ENCODE results near the gene FRY.

Gene FRY

DNA sequence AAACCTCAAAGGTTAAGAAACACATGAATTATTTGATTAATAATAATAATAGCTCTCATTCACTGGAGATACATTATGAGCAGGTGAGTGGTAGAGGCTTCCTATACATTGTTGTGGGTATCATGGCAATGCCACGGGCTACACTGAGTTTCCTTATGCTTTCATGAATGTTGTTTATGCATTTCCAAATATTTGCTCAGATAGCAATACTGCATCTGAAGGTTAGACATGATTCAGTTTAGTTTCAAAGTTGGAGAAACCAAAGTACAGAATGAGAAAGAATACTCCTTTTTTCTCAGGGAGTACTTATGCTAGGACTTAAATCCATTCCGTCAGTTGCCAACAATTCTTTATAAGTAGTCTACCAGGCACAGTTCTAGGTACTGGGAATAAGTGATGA is 108.5 kb downstream of the FRY start:
- Mint-ChIP-seq H3K4me3 (no peak overlapping the region), H3K9me3 (no peaks in the 10 kb centered on the region), H3K4me1 (peaks cover 5% of the 10 kb centered on the region), H3K27ac (no peak overlapping the region), H3K36me3 (ENCODE audit: low read depth) (no peaks in the 10 kb centered on the region), H3K27me3 (ENCODE audit: low read depth, poor library complexity) (peaks cover 6% of the 10 kb centered on the region)
- TF ChIP-seq, protein P1, sequence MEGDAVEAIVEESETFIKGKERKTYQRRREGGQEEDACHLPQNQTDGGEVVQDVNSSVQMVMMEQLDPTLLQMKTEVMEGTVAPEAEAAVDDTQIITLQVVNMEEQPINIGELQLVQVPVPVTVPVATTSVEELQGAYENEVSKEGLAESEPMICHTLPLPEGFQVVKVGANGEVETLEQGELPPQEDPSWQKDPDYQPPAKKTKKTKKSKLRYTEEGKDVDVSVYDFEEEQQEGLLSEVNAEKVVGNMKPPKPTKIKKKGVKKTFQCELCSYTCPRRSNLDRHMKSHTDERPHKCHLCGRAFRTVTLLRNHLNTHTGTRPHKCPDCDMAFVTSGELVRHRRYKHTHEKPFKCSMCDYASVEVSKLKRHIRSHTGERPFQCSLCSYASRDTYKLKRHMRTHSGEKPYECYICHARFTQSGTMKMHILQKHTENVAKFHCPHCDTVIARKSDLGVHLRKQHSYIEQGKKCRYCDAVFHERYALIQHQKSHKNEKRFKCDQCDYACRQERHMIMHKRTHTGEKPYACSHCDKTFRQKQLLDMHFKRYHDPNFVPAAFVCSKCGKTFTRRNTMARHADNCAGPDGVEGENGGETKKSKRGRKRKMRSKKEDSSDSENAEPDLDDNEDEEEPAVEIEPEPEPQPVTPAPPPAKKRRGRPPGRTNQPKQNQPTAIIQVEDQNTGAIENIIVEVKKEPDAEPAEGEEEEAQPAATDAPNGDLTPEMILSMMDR (IDR thresholded peaks at IDR 0.05), result no peak
- DNase-seq, result no peak

DNA sequence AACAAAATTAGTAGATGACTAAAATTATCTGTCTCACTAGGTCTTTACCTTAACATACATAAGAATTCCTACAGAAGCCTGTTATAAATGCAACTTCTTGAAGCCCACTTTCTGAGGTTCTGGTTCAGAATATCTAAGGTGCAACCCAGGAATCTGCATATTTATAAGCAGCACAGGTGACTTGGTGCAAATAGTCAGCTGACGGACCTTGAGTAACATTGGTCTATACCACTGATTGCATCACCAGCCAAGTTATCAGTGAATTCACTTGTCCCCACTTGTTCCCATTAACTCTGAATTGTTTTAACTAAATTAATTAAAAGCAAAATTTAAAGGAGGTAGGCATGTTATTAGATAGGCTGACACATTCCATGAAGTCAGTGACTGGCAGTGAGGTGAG is 109.9 kb downstream of the FRY start:
- TF ChIP-seq, protein P1 (IDR thresholded peaks at IDR 0.05), result no peak
- Mint-ChIP-seq H3K27me3 (ENCODE audit: low read depth, poor library complexity) (peaks cover 6% of the 10 kb centered on the region), H3K36me3 (ENCODE audit: low read depth) (no peaks in the 10 kb centered on the region), H3K9me3 (no peaks in the 10 kb centered on the region), H3K27ac (no peak overlapping the region), H3K4me3 (no peak overlapping the region), H3K4me1 (peaks cover 5% of the 10 kb centered on the region)
- DNase-seq, result no peak

DNA sequence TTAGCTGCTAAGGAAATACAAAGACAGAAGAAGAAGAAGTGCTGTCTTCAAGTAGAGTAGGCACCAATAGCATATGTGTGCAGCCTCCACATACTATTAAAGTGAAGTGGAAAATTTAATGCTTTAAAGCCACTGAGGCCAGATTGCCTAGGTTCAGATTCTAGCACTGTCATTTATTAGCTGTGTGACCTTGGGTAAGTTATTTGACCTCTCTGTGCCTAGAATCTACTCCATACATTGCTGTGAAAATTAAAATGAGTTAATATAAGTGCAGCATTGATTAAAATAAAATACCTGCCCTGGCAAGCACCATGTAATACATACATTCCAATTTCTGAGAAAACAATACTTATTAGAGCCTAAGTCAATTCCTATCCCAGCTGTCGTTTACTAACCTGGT is 110.5 kb downstream of the FRY start:
- Mint-ChIP-seq H3K27ac (no peak overlapping the region), H3K36me3 (ENCODE audit: low read depth) (no peaks in the 10 kb centered on the region), H3K4me1 (peaks cover 5% of the 10 kb centered on the region), H3K27me3 (ENCODE audit: low read depth, poor library complexity) (peaks cover 3% of the 10 kb centered on the region), H3K9me3 (no peaks in the 10 kb centered on the region), H3K4me3 (no peak overlapping the region)
- TF ChIP-seq, protein P1 (IDR thresholded peaks at IDR 0.05), result no peak
- DNase-seq, result no peak

DNA sequence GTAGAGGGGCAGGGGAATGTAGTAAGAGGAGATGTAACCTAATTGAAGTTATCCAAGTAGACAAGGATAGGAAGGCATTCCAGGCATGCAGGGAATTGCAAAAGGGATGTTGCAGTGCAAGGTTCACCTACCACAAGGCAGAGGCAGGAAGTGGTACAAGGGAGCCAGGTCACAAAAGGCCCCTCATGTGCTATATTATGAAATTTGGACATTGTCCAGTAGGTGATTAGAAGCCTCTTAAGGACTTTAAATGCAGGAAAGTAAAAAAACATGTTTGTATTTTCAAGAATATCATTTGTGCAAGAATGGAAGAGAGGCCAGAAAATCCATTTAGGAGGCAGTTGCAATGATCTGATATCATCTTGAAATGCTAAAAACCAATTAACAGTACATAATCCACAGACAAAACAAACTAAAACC is 111.4 kb downstream of the FRY start:
- Mint-ChIP-seq H3K9me3 (no peaks in the 10 kb centered on the region), H3K4me1 (peaks cover 5% of the 10 kb centered on the region), H3K4me3 (no peak overlapping the region), H3K36me3 (ENCODE audit: low read depth) (no peaks in the 10 kb centered on the region), H3K27ac (no peak overlapping the region), H3K27me3 (ENCODE audit: low read depth, poor library complexity) (peaks cover 6% of the 10 kb centered on the region)
- TF ChIP-seq, protein P1 (IDR thresholded peaks at IDR 0.05), result no peak
- no peak for DNase-seq

DNA sequence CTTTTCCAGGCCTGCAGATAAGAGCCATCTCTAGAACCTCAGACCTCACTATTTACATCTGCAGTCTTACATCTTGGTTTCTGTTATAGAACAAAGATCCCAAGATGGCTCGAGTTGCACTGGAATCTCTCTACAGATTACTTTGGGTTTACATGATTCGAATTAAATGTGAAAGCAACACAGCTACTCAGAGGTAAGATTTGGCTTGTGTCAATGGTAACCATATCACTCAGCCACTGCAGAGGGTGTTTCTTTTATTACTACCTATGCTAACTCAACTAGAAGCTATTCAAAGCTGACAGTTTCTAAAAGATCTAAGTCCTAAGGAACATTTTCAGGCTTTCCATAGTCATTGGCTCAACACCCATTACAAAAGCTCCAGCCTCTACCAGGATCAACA is 115.6 kb downstream of the FRY start:
- peaks cover 3% of the 10 kb centered on the region for H3K27me3 Mint-ChIP-seq (ENCODE audit: low read depth, poor library complexity)
- H3K4me1 Mint-ChIP-seq, result peaks cover 5% of the 10 kb centered on the region
- H3K9me3 Mint-ChIP-seq, result no peaks in the 10 kb centered on the region

DNA sequence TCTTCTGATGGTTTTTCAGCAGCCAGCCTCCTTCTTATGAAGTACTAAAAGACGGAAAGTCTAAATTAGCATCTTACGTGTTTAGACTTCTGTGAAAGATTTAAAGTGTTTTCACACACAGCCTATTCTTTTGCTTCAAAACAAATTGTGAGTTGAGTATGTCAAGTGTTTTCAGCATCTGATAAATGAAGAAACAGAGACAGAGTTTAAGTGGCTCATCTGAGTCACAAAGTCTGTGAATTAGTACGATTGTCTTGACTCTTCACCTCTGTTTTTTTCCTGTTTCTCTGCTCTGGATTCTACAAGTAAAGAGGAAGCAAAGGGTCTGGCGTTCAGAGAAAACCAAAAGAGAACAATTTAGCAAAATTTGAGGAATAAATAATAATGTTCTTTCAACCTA is 116.4 kb downstream of the FRY start:
- peaks cover under 1% of the 10 kb centered on the region for H3K4me1 Mint-ChIP-seq
- TF ChIP-seq, protein P1 (IDR thresholded peaks at IDR 0.05), result no peak
- H3K27ac Mint-ChIP-seq, result no peak overlapping the region
- no peak for DNase-seq
- peaks cover 3% of the 10 kb centered on the region for H3K27me3 Mint-ChIP-seq (ENCODE audit: low read depth, poor library complexity)
- H3K36me3 Mint-ChIP-seq (ENCODE audit: low read depth), result no peaks in the 10 kb centered on the region
- no peak overlapping the region for H3K4me3 Mint-ChIP-seq
- no peaks in the 10 kb centered on the region for H3K9me3 Mint-ChIP-seq

More for the DNA sequence above, 115.6 kb downstream of the FRY start:
- peak overlapping the region; percentile 61 for H3K27ac Mint-ChIP-seq
- DNase-seq, result no peak
- no peaks in the 10 kb centered on the region for H3K36me3 Mint-ChIP-seq (ENCODE audit: low read depth)
- no peak overlapping the region for H3K4me3 Mint-ChIP-seq
- TF ChIP-seq, protein P1 (IDR thresholded peaks at IDR 0.05), result no peak

Data from nephron progenitor cell (in vitro differentiated cells).